Retinal pigment epithelial cell (primary cell): ENCODE results near the gene MAFB.
"Not testable (repeated sequence)": the region's sequence is repeated elsewhere in the genome, so short reads cannot be mapped to it uniquely, and the experiment has no call there.

Experiments used
- DNase-seq: peaks from one replicate; pipeline ENCODE4 v3.0.0-alpha.2; 2010; ENCODE audit warnings: low read depth
- H3K4me3 ChIP-seq: 2 replicates; pipeline ENCODE4 v1.5.1; 2011; ENCODE audit warnings: mild to moderate bottlenecking, low read length, control low read depth, moderate library complexity
- CTCF ChIP-seq: conservative IDR thresholded peaks from 2 replicates; pipeline ENCODE4 v1.5.1; 2011; ENCODE audit warnings: low read depth, low read length, control low read depth, inconsistent platforms

The MAFB gene

DNA sequence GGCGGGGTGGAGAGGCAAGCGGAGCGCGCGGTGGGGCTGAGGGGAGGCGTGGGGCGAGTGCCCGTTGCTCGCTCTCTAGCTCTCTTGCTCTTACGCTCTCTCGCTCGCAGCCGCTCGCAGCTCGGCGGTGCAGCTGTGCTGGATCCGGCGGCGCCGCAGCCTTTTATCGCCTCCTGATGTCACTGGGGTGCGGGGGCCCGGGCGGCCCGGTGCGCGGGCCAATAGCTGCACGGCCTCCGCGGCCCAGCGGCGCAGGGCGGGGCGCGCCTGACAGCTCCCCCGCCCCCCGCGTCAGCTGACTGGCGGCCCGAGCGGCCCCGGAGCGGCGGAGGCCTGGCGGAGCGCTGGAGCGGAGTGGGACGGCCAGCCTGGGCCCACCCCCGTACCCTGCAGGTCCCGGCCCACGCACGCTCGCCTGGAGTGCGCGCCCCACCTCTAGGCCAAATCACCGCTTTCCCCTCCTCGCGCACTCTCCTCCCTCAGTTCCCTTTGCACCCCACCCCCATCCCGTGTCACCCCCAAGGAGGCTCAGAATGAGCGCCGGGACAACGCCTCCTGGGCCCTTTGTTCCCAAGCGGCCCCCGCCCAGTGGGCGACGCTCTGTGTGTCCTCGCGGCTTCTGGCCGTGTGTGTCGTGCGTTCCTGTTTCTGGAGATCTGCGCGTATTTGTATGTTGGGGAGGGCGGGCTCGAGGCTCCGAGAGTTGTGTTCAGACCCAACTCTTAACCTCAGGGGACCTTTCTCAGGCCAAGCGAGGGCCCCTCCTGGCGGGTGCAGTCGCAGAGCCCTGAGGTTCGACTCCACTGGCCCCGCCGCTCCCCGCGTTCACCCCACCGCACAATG, at the start of gene MAFB:
TSS of gene MAFB (minus strand) at position 137 of the 843 bp plus-strand sequence. CDS start 386 bp downstream, outside the sequence.
- no peak for DNase-seq
- peak within 1 kb of the TSS; percentile 41 for H3K4me3 ChIP-seq
- no peak for TF ChIP-seq CTCF

GRCh38 chr20:40736468-40736867, 47.4 kb upstream of the MAFB start:
- not testable (repeated sequence) for DNase-seq

GRCh38 chr20:40728996-40729395, 40.0 kb upstream of the MAFB start:
- H3K4me3 ChIP-seq, result no peak overlapping the region
- no peak for TF ChIP-seq CTCF
- no peak for DNase-seq

More at GRCh38 chr20:40736468-40736867, 47.4 kb upstream of the MAFB start:
- not testable (repeated sequence) for H3K4me3 ChIP-seq

DNA sequence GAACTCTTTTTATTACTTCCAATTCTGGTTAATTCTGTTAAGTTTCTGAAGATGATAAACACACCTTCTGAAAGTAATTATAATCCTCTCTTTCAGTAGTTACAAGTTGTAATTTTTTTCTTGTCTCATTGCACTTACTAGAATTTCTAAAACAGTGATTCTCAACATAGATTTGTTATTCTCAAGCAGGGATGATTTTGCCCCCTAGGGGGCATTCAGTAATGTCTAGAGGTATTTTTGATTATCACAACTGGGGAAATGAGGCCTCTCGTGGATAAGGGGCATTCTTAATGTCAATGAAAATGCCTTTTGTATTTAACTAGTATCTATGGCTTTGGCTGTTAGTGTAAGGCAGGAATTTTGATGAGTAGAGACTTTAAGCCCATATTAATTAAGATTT, 39.4 kb upstream of the MAFB start:
- no peak overlapping the region for H3K4me3 ChIP-seq
- no peak for DNase-seq

GRCh38 chr20:40727960-40728359, 38.9 kb upstream of the MAFB start:
- DNase-seq, result no peak
- TF ChIP-seq CTCF, result no peak

More for the DNA sequence above, 39.4 kb upstream of the MAFB start:
- TF ChIP-seq CTCF, result peak; percentile 34

DNA sequence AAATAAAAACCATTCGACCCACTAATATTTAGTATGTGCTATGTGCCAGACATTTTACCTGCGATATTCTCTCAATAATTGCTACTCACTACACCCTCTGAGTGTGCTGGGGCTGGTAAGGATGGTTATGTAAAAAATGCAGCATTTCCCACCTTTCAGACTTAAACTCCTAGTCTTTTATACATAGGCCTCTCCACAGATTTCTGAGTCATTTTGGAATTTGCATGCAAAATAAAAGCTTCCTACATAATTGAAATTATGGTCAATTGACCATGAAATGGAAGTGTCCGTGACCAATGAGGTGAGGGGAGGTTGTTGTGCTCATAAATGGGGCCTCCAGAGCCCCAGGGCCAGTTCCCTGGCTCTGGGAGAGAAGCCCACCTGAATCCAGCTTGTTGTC, 37.7 kb upstream of the MAFB start:
- H3K4me3 ChIP-seq, result no peak overlapping the region
- TF ChIP-seq CTCF, result no peak
- DNase-seq, result no peak

More at GRCh38 chr20:40727960-40728359, 38.9 kb upstream of the MAFB start:
- no peak overlapping the region for H3K4me3 ChIP-seq

GRCh38 chr20:40724566-40724965, 35.5 kb upstream of the MAFB start:
- H3K4me3 ChIP-seq, result no peak overlapping the region
- DNase-seq, result no peak
- no peak for TF ChIP-seq CTCF
